ENCODE results near the gene WDFY2. TPM values are rescaled to one million over a fixed set of nuclear protein-coding genes. Genes with fewer than 3 reads are reported as not detected.

The WDFY2 gene
- polyA plus RNA-seq, 1 donor from 2014 or later: 5.3 TPM

DNA sequence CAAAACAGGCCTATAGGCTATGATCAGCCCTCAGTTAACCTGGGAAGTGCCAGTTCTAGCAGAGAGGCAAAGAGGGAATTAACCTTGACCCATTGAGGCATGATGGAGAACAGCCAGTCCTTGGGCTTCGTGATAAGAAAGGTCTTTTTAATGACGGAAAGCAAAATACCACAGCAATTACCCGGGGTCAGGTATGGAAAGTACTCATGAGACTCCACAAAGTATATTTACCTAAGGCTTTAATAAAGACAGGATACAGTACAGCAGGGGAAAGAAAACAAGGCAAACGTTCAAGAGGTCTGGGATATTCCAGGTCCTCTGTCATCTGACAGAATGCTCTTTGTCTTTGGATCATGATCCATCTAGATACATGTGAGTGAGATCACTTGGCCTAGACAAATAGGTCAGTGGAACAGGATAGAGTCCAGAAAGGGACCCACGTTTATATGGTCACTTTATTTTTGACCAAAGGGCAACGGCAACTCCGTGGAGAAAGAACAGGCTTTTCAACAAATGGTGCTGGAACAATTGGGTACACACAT, 52.2 kb downstream of the WDFY2 start:
- Histone ChIP-seq H2AFZ (ENCODE audit: low read depth, low read length) (no peak overlapping the region), H3K9me2 (ENCODE audit: insufficient read depth, low read length) (no peaks in the 10 kb centered on the region), H4K20me1 (ENCODE audit: insufficient read depth) (no peaks in the 10 kb centered on the region), H3K4me3 (ENCODE audit: low read length) (no peak overlapping the region), H3K36me3 (ENCODE audit: insufficient read depth, low read length) (no peaks in the 10 kb centered on the region), H3K4me2 (ENCODE audit: low read length) (no peak overlapping the region), H3K9ac (ENCODE audit: low read length) (no peak overlapping the region), H3K27me3 (ENCODE audit: insufficient read depth, low read depth, low read length) (no peaks in the 10 kb centered on the region), H3K9me3 (ENCODE audit: low read length) (no peaks in the 10 kb centered on the region), H3K79me2 (replicated peaks; ENCODE audit: insufficient read depth, low read length) (no peaks in the 10 kb centered on the region), H3K27ac (ENCODE audit: low read length) (no peak overlapping the region), H3F3A (ENCODE audit: insufficient read depth, low read length, poor library complexity, severe bottlenecking) (no peaks in the 10 kb centered on the region)
- TF ChIP-seq TAF1 (IDR thresholded peaks at IDR 0.05; ENCODE audit: low read depth): no peak
- no peak for TF ChIP-seq SMC3 (conservative IDR thresholded peaks at IDR 0.05; ENCODE audit: poor library complexity)
- TF ChIP-seq EZH2 (IDR thresholded peaks at IDR 0.05; ENCODE audit: borderline replicate concordance, insufficient read depth, low read length, poor library complexity, severe bottlenecking): no peak
- TF ChIP-seq REST (IDR thresholded peaks at IDR 0.05; ENCODE audit: borderline replicate concordance): no peak
- no peak for TF ChIP-seq RAD21 (conservative IDR thresholded peaks at IDR 0.05)
- TF ChIP-seq MXI1 (conservative IDR thresholded peaks at IDR 0.05; ENCODE audit: poor library complexity, severe bottlenecking): no peak
- TF ChIP-seq CTCF (IDR thresholded peaks at IDR 0.05; ENCODE audit: poor library complexity, severe bottlenecking): no peak
- TF ChIP-seq EP300 (conservative IDR thresholded peaks at IDR 0.05; ENCODE audit: poor library complexity, severe bottlenecking): no peak
- TF ChIP-seq POLR2AphosphoS5 (IDR thresholded peaks at IDR 0.05): no peak

GRCh38 chr13:51637852-51638215, 53.6 kb downstream of the WDFY2 start:
- Histone ChIP-seq H4K20me1 (ENCODE audit: insufficient read depth) (no peaks in the 10 kb centered on the region), H3K9me2 (ENCODE audit: insufficient read depth, low read length) (no peaks in the 10 kb centered on the region), H3K9ac (ENCODE audit: low read length) (no peak overlapping the region), H3K4me3 (ENCODE audit: low read length) (no peak overlapping the region), H3K9me3 (ENCODE audit: low read length) (no peaks in the 10 kb centered on the region), H3K79me2 (replicated peaks; ENCODE audit: insufficient read depth, low read length) (no peaks in the 10 kb centered on the region), H3F3A (ENCODE audit: insufficient read depth, low read length, poor library complexity, severe bottlenecking) (no peaks in the 10 kb centered on the region), H3K4me2 (ENCODE audit: low read length) (no peak overlapping the region), H3K27ac (ENCODE audit: low read length) (no peak overlapping the region), H2AFZ (ENCODE audit: low read depth, low read length) (no peak overlapping the region), H3K36me3 (ENCODE audit: insufficient read depth, low read length) (no peaks in the 10 kb centered on the region), H3K27me3 (ENCODE audit: insufficient read depth, low read depth, low read length) (no peaks in the 10 kb centered on the region)
- TF ChIP-seq SMC3 (conservative IDR thresholded peaks at IDR 0.05; ENCODE audit: poor library complexity) (no peak), MXI1 (conservative IDR thresholded peaks at IDR 0.05; ENCODE audit: poor library complexity, severe bottlenecking) (no peak), REST (IDR thresholded peaks at IDR 0.05; ENCODE audit: borderline replicate concordance) (no peak), TAF1 (IDR thresholded peaks at IDR 0.05; ENCODE audit: low read depth) (no peak), EP300 (conservative IDR thresholded peaks at IDR 0.05; ENCODE audit: poor library complexity, severe bottlenecking) (no peak), RAD21 (conservative IDR thresholded peaks at IDR 0.05) (no peak)
